Astrocyte of the cerebellum (primary cell): Measurements from ENCODE around the gene DPP10.

Experiments
- DNase-seq: peaks from one replicate; pipeline ENCODE4 v3.0.0-alpha.2; 2011; ENCODE audit warnings: low read depth
- H3K4me3 ChIP-seq: 2 replicates; pipeline ENCODE4 v1.5.1; 2011; ENCODE audit warnings: mild to moderate bottlenecking, low read depth, low read length, moderate library complexity
- CTCF ChIP-seq: IDR thresholded peaks from 2 replicates; pipeline ENCODE4 v1.5.1; 2012; ENCODE audit warnings: low read length, low read depth, moderate library complexity, mild to moderate bottlenecking; ENCODE audit errors: missing control alignments
- in situ Hi-C: cut with HindIII; loops from 2 replicates; pipeline ENCODE4 v1.10.0; 2017; ENCODE audit warnings: low sequenced_read_pairs

The DPP10 gene

GRCh38 chr2:114784890-114785583, 342.6 kb downstream of the DPP10 start:
- in situ Hi-C loops: no loop called here
- no peak for TF ChIP-seq CTCF
- no peak for DNase-seq
- H3K4me3 ChIP-seq: no peak overlapping the region

DNA sequence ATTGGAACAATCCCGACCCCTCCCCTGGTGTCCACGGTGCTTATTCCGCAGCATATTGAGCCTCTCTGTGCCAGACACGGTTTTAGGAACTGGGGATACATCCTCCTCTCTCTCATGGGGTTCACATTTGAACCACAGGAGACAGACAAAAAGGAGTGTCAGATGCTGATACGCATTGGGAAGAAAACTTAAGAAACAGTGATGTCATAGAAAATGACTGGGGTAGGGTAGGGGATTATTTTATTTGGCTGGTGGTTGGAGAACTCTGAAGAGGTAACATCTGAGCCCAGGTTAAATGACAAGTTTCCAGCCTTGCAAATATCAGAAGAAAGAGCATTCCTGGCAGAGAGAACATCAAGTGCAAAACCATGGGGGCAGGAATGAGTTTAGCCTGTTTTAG, 344.5 kb downstream of the DPP10 start:
- no peak for TF ChIP-seq CTCF
- no peak for DNase-seq
- in situ Hi-C loops: no loop called here
- H3K4me3 ChIP-seq: no peak overlapping the region

DNA sequence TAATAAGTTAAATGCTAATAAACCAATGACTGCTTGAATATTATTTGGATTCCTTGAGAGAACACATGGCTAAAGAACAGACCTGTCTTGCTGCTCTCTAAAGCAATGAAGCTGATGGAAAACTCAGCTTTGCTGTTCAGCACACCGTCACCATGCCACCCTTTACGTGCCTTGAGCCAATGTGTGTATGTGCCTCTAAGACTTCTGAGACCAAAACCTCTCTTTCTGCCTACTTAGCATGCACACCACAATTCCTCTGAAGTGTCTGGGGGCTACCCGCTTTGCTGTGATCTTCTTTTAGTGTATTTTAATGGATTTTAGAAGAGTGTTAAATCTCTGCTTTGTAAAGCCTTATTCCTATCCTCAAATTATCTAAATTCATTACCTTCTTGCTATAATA, 345.0 kb downstream of the DPP10 start:
- no peak for DNase-seq
- in situ Hi-C loops: no loop called here
- TF ChIP-seq CTCF: no peak

DNA sequence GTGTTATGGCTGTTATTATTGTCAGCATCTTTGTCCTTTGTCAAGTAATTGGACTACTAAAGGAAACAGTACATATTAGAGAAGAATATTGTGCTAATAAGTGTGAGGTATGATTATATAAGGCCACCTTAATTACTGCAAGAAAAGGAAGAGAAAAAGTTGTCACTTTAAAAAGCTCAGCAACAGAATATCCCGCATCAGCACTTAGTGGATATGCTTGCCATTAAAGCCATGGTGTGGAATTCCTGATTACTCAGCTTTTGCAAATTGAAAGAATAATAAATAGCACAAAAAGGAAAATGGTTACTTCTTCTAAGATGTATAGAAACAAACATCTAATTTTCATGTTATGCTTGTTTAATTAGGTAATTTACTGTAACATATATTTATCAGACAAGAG, 347.5 kb downstream of the DPP10 start:
- TF ChIP-seq CTCF: no peak
- in situ Hi-C loops: no loop called here
- no peak overlapping the region for H3K4me3 ChIP-seq
- no peak for DNase-seq

More for the DNA sequence above, 345.0 kb downstream of the DPP10 start:
- H3K4me3 ChIP-seq: no peak overlapping the region

DNA sequence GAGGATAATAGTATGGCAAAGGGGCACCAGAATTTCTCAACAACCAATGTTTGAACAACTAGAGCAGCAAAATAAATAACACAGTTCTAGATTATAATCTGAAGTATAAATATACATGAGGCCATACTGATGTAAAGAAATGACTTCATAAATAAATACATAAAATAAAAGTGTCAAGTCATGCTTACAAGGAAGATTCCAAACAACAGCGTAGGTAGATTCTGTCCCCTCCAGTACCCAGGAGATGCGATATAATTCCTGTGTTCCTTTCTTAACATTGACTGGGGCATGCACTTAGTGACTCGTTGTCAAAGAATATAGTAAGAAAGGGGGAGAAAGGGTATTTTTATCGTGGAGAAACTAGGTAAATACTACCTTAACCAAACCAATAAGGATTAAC, 355.1 kb downstream of the DPP10 start:
- in situ Hi-C loops: no loop called here
- H3K4me3 ChIP-seq: no peak overlapping the region
- TF ChIP-seq CTCF: no peak
- no peak for DNase-seq

DNA sequence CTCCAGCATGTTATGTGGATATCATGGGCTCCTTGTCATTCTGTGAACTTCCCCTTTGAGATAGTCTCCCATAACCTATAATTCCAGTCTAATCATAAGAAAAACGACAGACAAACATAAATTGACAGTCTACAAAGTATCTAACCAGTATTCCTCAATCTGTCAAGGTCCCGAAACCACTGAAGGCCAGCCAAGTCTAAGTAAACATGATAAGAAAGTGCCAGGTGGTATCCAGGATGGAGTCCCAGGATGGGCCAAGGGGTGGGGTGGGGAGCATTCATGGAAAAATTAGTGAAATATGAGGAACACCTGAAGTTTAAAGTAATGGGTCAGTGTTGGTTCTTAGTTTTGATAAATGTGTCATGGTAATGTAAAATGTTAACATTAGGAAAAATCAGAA, 355.5 kb downstream of the DPP10 start:
- no peak overlapping the region for H3K4me3 ChIP-seq
- in situ Hi-C loops: no loop called here
- no peak for TF ChIP-seq CTCF
- DNase-seq: no peak
